K562 (cell line): ENCODE data around the gene ULK1. TPM values are rescaled to one million over a fixed set of nuclear protein-coding genes. Genes with fewer than 3 reads are reported as not detected.

Experiments
- AFF4 ChIP-seq: sonication (generic); formaldehyde crosslinking; IDR thresholded peaks from 2 replicates; pipeline ENCODE4 v1.8.0; 2023; ENCODE audit warnings: mild to moderate bottlenecking, missing genetic modification reagents
- ARID1B ChIP-seq: fragments of 450-650 bp; IDR thresholded peaks from 2 replicates; pipeline ENCODE4 v1.6.1; 2016; ENCODE audit warnings: antibody characterized with exemption, mild to moderate bottlenecking, inconsistent platforms
- ETS2 ChIP-seq: IDR thresholded peaks from 2 replicates; pipeline ENCODE4 v1.6.1; 2016; ENCODE audit warnings: borderline replicate concordance, missing genetic modification characterization, mild to moderate bottlenecking, moderate library complexity, missing compliant biosample characterization; ENCODE audit not compliant: poor library complexity, severe bottlenecking
- EWSR1 ChIP-seq: fragments of 450-650 bp; IDR thresholded peaks from 2 replicates; pipeline ENCODE4 v1.6.1; 2018; ENCODE audit warnings: borderline replicate concordance, mild to moderate bottlenecking, low read depth, moderate library complexity; ENCODE audit not compliant: partially characterized antibody
- FOSL1 ChIP-seq: fragments of 200-800 bp; sonication (Bioruptor generic); conservative IDR thresholded peaks from 2 replicates; pipeline ENCODE4 v1.6.1; 2016; ENCODE audit warnings: missing genetic modification characterization, missing compliant biosample characterization
- GATAD2B ChIP-seq: fragments of 450-650 bp; IDR thresholded peaks from 2 replicates; pipeline ENCODE4 v1.6.1; 2017; ENCODE audit warnings: mild to moderate bottlenecking, borderline replicate concordance
- HDAC1 ChIP-seq, 2 experiments: fragments of 450-650 bp; IDR thresholded peaks; 2 replicates each; pipeline ENCODE4 v1.6.1; 2016 to 2017; ENCODE audit warnings: inconsistent platforms in 1 of 2, mild to moderate bottlenecking in 1 of 2, moderate library complexity in 1 of 2
- LEF1 ChIP-seq: fragments of 450-650 bp; IDR thresholded peaks from 2 replicates; pipeline ENCODE4 v1.6.1; 2016; ENCODE audit warnings: mild to moderate bottlenecking
- MAFF ChIP-seq: IDR thresholded peaks from 2 replicates; pipeline ENCODE4 v1.6.1; 2012; ENCODE audit warnings: low read length, improper control_type of control experiment
- POU5F1 ChIP-seq: fragments of 150-350 bp; IDR thresholded peaks from 2 replicates; pipeline ENCODE4 v1.6.1; 2014; ENCODE audit warnings: borderline replicate concordance, low read length, low read depth, mild to moderate bottlenecking; ENCODE audit not compliant: partially characterized antibody
- RAD21 ChIP-seq, 2 experiments: fragments of 250-450 bp in 1 of 2; fragments of 450-650 bp in 1 of 2; sonication (Bioruptor Pico) in 1 of 2; formaldehyde crosslinking in 1 of 2; IDR thresholded peaks in 1 of 2; conservative IDR thresholded peaks in 1 of 2; 2 replicates each; pipeline versions ENCODE4 v1.4.0 to v1.8.0; 2020 to 2022; ENCODE audit warnings: mild to moderate bottlenecking in 2 of 2, moderate library complexity in 1 of 2
- RUNX1 ChIP-seq: sonication (generic); IDR thresholded peaks from 2 replicates; pipeline ENCODE4 v1.6.1; 2016; ENCODE audit warnings: antibody characterized with exemption, low read depth
- SPI1 ChIP-seq: IDR thresholded peaks from 2 replicates; pipeline ENCODE4 v1.6.1; 2011; ENCODE audit warnings: low read depth, low read length, control low read depth, borderline replicate concordance
- TGIF2 ChIP-seq: sonication (generic); formaldehyde crosslinking; IDR thresholded peaks from 2 replicates; pipeline ENCODE4 v1.8.1; 2022; ENCODE audit warnings: mild to moderate bottlenecking, missing genetic modification reagents, moderate library complexity
- ZNF717 ChIP-seq: fragments of 250-450 bp; sonication (Bioruptor Pico); IDR thresholded peaks from 2 replicates; pipeline ENCODE4 v1.5.0; 2021
- ZNF77 ChIP-seq: fragments of 250-450 bp; sonication (Bioruptor Pico); IDR thresholded peaks from 2 replicates; pipeline ENCODE4 v1.5.0; 2020
- polyA plus RNA-seq, 8 experiments: library from polyadenylated mRNA; depleted of rRNA in 4 of 8; stranded (reverse) in 5 of 8; unstranded in 3 of 8; fragments of >200 nt; fragmentation: Nextera tagmentation in 2 of 8; fragmentation: Illumina TruSeq in 1 of 8; extraction: Ambion mirVana in 2 of 8; extraction: Trizol in 1 of 8; gene quantifications; 2 replicates each; pipeline versions ENCODE4 v1.2.1 to v1.2.3, GENCODE V29; 2011 to 2014; ENCODE audit warnings: inconsistent platforms in 1 of 8, missing spikeins in 1 of 8
- total RNA-seq, 7 experiments: library from RNA; depleted of rRNA in 6 of 7; stranded (reverse); fragments of >200 nt in 6 of 7; fragmentation: Illumina TruSeq in 2 of 7; extraction: Trizol in 2 of 7; gene quantifications; 2 replicates each; pipeline versions ENCODE4 v1.2.1 to v1.2.3, GENCODE V29; 2011 to 2021; ENCODE audit warnings: low replicate concordance in 1 of 7
- TF ChIP-seq, protein P1 (sequence below): fragments of 450-650 bp; formaldehyde crosslinking; IDR thresholded peaks from 2 replicates; pipeline ENCODE4 v1.4.0; 2022; ENCODE audit warnings: missing genetic modification characterization
- TF ChIP-seq, protein P2 (sequence below), 2 experiments: fragments of 450-650 bp; IDR thresholded peaks; 2 replicates each; pipeline ENCODE4 v1.6.1; 2018; ENCODE audit warnings: mild to moderate bottlenecking in 2 of 2, low read depth in 1 of 2; ENCODE audit not compliant: partially characterized antibody in 2 of 2

ULK1 gene
- total and polyA plus RNA-seq, 9 of the 15 experiments (the other 6 are each of a cell fraction or from before 2014, with no cell fraction given), result 0.15 to 29.4 (median 2.5) TPM

GRCh38 chr12:131896080-131896810 lies 1.8 kb downstream of the ULK1 start (continued):
- TF ChIP-seq RAD21 (CRISPR knock-in tag; conservative IDR thresholded peaks at IDR 0.05 in 1 of 2, IDR thresholded peaks at IDR 0.05 in 1 of 2) (0 out of 4 replicates have a peak, but pooled peaks of 1 of the 2 experiments have one; percentile 9), HDAC1 (IDR thresholded peaks at IDR 0.05) (peak in 1 of 2 experiments; percentile 79; a peak in 2 of 4 replicates), POU5F1 (no peak), GATAD2B (peak; percentile 37; the same call in 1 of the 2 replicates), ETS2 (tag) (no peak), SPI1 (no peak), MAFF (peak; percentile 79; the same call in 1 of the 2 replicates), EWSR1 (no peak), RUNX1 (no peak), ZNF717 (CRISPR knock-in tag) (no peak), FOSL1 (peak; percentile 61; the same call in 1 of the 2 replicates), TGIF2 (CRISPR knock-in tag) (no peak; the same call in 1 of the 2 replicates), LEF1 (no peak), ARID1B (peak; percentile 58; the same call in 1 of the 2 replicates), AFF4 (CRISPR knock-in tag) (peak; percentile 58; the same call in 1 of the 2 replicates), ZNF77 (CRISPR knock-in tag) (no peak)
- TF ChIP-seq, protein P1, sequence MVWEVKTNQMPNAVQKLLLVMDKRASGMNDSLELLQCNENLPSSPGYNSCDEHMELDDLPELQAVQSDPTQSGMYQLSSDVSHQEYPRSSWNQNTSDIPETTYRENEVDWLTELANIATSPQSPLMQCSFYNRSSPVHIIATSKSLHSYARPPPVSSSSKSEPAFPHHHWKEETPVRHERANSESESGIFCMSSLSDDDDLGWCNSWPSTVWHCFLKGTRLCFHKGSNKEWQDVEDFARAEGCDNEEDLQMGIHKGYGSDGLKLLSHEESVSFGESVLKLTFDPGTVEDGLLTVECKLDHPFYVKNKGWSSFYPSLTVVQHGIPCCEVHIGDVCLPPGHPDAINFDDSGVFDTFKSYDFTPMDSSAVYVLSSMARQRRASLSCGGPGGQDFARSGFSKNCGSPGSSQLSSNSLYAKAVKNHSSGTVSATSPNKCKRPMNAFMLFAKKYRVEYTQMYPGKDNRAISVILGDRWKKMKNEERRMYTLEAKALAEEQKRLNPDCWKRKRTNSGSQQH (CRISPR knock-in tag), result no peak
- TF ChIP-seq, protein P2, sequence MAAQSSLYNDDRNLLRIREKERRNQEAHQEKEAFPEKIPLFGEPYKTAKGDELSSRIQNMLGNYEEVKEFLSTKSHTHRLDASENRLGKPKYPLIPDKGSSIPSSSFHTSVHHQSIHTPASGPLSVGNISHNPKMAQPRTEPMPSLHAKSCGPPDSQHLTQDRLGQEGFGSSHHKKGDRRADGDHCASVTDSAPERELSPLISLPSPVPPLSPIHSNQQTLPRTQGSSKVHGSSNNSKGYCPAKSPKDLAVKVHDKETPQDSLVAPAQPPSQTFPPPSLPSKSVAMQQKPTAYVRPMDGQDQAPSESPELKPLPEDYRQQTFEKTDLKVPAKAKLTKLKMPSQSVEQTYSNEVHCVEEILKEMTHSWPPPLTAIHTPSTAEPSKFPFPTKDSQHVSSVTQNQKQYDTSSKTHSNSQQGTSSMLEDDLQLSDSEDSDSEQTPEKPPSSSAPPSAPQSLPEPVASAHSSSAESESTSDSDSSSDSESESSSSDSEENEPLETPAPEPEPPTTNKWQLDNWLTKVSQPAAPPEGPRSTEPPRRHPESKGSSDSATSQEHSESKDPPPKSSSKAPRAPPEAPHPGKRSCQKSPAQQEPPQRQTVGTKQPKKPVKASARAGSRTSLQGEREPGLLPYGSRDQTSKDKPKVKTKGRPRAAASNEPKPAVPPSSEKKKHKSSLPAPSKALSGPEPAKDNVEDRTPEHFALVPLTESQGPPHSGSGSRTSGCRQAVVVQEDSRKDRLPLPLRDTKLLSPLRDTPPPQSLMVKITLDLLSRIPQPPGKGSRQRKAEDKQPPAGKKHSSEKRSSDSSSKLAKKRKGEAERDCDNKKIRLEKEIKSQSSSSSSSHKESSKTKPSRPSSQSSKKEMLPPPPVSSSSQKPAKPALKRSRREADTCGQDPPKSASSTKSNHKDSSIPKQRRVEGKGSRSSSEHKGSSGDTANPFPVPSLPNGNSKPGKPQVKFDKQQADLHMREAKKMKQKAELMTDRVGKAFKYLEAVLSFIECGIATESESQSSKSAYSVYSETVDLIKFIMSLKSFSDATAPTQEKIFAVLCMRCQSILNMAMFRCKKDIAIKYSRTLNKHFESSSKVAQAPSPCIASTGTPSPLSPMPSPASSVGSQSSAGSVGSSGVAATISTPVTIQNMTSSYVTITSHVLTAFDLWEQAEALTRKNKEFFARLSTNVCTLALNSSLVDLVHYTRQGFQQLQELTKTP (IDR thresholded peaks at IDR 0.05; ENCODE audit: low read depth in 1 of 2, partially characterized antibody in 2 of 2), result no peak
